HG02970 (cell line): Measurements from ENCODE around the gene DENND4C.
"Not testable (repeated sequence)": the region's sequence is repeated elsewhere in the genome, so short reads cannot be mapped to it uniquely, and the experiment has no call there.

Source experiments
- ATAC-seq: cut with Tn5 transposase; IDR thresholded peaks from one replicate; pipeline ENCODE4 v1.9.1; 2021; ENCODE audit warnings: mild to moderate bottlenecking, moderate library complexity, moderate number of reproducible peaks; ENCODE audit not compliant: unreplicated experiment, low FRiP score

The DENND4C gene

GRCh38 chr9:19230355-19231125 is at the start of gene DENND4C:
Gene DENND4C, plus strand, starts transcription at chr9:19230693. Its CDS starts 45,482 bp downstream, at chr9:19276175.
- ATAC-seq, result peak; percentile 72

- ATAC-seq, result no peak
These were observed 49.5 kb upstream of the DENND4C start for GRCh38 chr9:19180991-19181390.

GRCh38 chr9:19181561-19181960 is 48.9 kb upstream of the DENND4C start:
- no peak for ATAC-seq

- ATAC-seq, result peak; percentile 96
These were observed 46.2 kb upstream of the DENND4C start for GRCh38 chr9:19184144-19184917.

GRCh38 chr9:19185191-19185590 is 45.3 kb upstream of the DENND4C start:
- ATAC-seq, result no peak

GRCh38 chr9:19186232-19186631 is 44.3 kb upstream of the DENND4C start:
- no peak for ATAC-seq

- no peak for ATAC-seq
These were observed 41.7 kb upstream of the DENND4C start for GRCh38 chr9:19188771-19189170.

- no peak for ATAC-seq
These were observed 38.1 kb upstream of the DENND4C start for GRCh38 chr9:19192202-19193028.

GRCh38 chr9:19193029-19193324 is 37.5 kb upstream of the DENND4C start:
- no peak for ATAC-seq

- ATAC-seq, result not testable (repeated sequence)
These were observed 37.0 kb upstream of the DENND4C start for GRCh38 chr9:19193358-19193973.

- no peak for ATAC-seq
These were observed 32.1 kb upstream of the DENND4C start for GRCh38 chr9:19198406-19198805.

- no peak for ATAC-seq
These were observed 31.5 kb upstream of the DENND4C start for GRCh38 chr9:19199012-19199411.

GRCh38 chr9:19200229-19200628 is 30.3 kb upstream of the DENND4C start:
- no peak for ATAC-seq

GRCh38 chr9:19201899-19202891 is 28.3 kb upstream of the DENND4C start:
- ATAC-seq, result no peak

- no peak for ATAC-seq
These were observed 27.4 kb upstream of the DENND4C start for GRCh38 chr9:19203058-19203457.

GRCh38 chr9:19208653-19209052 is 21.8 kb upstream of the DENND4C start:
- ATAC-seq, result no peak

GRCh38 chr9:19209188-19209587 is 21.3 kb upstream of the DENND4C start:
- ATAC-seq, result no peak

- no peak for ATAC-seq
These were observed 16.7 kb upstream of the DENND4C start for GRCh38 chr9:19213823-19214222.

- no peak for ATAC-seq
These were observed 14.0 kb upstream of the DENND4C start for GRCh38 chr9:19216466-19216865.
